Measurements from ENCODE around the gene GNAT3.

GNAT3 gene

DNA sequence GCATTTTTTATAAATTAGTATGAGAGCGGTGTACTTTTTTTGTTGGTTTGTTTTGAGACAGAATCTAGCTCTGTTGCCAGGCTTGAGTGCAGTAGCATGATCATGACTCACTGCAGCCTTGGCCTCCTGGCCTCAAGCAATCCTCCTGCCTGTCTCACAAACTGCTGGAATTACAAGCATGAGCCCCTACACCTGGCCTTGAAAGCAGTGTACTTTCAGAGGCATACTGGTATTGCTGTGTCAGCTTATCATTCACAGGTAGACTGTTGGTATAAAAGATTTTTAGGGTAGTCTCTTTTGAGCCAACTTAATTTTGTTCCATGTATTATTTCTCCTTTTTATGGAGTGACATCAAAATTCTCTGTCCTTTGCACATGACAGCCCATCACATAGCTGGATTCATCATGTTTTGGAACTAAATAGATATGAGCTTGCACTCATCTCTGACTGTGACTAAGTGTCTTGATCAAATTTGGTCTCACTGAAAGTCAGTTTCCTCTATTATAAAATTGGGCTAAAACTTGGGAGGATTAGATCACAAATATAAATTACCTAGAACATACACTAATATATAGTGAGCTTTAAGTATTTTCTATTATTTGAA lies 12.4 kb downstream of the GNAT3 start:
- no peak for DNase-seq

DNA sequence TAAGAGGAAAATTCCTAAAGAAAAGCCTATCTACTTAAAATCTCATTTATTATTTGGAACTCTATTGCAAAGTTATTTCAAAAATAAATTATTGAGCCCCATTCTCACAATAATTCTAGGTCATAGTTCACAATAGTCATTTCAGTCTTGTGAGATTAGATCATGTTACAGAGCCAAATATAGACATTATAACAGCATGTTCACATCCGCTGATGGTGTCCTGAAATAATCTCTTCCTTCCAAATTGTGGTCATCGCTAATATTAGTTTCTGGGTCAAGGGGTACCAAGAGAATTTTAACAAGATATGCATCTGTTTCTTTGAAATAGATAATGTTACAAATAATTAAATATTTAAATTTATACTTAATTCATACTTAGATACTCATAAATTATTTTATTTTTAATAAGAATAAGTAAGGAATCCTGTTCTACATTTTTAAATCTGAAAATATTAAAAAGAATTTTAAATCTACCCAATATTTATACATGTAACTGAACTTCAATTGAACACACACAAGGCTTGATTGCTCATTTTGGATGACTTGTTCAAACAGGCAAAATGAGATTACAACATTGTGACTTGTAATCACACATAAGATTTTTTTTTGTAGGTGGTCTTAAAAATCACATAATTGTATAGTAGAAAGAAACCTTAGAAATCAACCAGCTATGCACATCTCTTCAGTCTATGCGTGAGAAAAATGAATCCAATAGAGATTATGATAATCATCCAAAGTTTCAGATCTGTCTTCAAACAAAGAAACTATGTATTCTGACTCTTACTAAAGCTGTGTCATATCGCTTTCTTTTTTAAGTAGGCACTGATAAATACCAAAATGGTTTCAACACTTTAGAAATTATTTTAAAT lies 13.1 kb downstream of the GNAT3 start:
- DNase-seq, result no peak

DNA sequence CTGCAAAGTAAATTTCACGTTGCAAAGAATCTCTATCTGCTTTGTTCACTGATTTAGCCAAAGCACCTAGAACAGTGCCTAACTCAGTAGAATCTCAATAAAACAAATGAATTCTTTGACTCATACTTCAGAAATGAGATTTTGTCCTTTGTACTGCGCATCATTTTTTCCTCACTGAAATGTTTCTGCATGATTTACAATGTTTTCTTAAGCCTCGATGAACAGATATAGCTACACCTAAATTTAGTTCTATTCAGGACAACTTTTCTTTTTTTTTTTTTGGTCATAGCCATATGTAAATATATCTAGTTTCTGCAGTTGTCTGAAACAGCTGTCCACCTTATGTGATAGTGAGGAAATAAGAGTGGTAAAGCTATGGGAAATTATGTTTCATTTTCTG lies 15.3 kb downstream of the GNAT3 start:
- DNase-seq, result no peak

DNA sequence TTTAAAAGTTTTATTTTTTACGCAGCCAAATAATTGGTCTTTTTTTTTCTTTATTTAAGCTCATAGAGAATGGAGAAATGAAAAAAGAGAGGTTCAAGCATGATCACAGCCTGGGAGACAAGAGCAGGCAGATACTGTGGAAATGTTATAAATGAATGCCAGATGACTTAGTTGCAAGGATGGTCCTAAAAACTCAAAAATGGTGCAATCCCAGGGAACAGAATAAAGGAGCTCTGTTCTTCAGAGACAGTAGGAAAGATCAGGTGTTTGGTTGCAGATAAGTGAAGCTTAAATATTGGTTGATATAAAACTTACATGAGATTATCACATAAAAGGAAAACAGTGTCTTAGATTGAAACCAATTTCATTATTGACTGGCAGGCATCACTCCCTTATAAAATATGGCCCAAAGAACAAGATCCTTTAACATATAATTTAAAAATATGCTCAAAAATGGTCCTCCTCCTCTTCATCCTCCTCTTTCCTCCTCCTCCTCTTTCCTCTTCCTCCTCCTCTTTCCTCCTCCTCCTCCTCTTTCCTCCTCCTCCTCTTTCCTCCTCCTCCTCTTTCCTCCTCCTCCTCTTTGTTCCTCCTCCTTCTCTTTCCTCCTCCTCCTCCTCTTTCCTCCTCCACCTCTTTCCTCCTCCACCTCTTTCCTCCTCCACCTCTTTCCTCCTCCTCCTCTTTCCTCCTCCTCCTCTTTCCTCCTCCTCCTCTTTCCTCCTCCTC lies 18.6 kb downstream of the GNAT3 start:
- no peak for DNase-seq

DNA sequence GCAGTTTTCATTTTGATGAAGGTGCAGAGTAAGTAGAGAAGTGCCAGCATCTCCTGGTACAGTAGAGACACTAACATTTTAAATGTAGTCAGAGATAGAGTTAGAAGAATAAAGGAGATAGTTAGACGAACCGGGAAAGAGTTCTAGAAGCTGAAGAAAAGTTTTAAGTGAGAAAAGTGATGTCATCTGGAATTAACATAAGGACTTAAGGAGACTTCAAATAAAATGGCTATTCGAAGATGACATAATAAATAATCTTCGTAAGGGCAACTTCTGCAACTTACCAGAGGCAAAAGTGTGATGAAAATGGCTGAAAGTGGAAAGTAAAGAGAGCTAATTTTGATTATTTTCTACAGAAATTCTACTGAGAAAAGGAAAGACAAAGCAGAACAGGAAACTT lies 20.4 kb downstream of the GNAT3 start:
- DNase-seq, result no peak

DNA sequence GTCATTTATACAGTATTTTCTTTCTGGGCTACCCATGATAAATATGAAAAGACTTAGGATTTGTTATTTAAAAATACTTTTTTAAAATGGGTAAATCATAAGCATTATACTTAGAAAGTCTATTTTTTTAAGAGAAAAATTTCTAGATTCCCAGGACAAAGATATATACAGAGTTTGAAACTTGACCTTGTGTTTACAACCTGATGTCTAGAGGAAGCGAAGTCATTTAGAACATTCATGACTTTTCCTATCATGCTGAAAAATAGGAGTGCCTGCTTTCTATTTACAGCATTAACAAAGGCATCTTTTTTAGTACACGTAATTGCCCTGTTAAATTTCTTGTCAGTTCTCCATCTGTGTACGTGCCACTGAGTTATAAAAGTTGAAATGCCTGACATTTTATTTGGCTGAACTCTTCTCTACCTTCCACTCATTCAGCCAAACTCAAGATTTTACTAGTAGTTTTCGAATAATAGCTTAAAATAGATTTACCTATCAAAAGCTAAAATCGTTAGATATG lies 23.0 kb downstream of the GNAT3 start:
- no peak for DNase-seq

DNA sequence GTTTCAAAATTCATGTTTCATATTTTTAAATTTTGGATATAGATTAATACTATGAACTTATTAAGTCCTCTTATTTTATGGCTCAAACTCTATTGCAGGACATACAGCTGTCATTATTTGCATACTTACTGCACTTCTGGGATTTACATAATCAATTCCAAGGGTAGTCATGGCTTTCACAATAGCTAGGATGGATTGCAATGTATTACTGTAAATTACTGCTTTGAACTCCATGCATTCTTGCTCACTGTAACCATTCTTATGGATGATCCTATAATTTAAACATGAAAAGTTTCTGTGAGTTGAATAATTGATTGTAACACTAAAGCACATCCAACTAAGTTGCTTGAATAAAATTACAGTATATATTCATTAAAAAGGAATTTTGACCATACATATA lies 23.5 kb downstream of the GNAT3 start:
- DNase-seq, result no peak

DNA sequence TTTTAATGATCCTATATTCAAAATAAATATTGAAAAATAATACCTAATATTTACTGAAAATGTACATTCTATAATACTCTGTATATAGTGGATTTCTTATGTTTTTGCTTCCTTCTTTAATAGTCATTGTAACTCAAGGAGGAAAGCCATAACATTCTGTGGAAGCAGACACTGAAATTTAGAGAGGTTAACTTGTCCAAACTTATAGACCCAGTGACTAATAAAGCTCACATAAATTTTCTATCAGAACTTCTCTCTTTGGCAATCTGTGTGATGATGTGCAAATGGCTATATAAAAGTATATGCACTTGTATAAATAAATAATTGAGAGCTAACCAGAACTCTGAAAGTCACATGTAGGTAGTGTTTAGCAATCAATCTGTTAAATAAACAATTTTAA lies 26.1 kb downstream of the GNAT3 start:
- DNase-seq, result no peak

DNA sequence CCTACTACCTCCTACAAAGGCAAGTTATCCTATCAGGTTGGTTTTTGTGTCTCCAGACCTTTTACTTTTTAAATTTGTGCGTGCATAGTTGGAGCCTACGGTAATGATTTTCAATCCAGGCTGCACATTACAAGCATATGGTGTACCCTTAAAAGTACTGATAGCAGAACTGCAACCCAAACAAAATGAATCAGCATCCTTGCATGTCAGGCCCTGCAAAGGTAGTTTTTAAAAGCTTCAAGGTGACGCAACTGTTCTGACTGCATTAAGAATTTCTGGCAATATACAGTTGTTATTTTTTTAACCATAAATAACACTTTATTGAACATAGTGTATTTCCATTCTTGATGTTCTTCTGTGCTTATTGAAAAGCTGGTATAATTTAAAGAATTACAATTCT lies 28.9 kb downstream of the GNAT3 start:
- DNase-seq, result no peak

DNA sequence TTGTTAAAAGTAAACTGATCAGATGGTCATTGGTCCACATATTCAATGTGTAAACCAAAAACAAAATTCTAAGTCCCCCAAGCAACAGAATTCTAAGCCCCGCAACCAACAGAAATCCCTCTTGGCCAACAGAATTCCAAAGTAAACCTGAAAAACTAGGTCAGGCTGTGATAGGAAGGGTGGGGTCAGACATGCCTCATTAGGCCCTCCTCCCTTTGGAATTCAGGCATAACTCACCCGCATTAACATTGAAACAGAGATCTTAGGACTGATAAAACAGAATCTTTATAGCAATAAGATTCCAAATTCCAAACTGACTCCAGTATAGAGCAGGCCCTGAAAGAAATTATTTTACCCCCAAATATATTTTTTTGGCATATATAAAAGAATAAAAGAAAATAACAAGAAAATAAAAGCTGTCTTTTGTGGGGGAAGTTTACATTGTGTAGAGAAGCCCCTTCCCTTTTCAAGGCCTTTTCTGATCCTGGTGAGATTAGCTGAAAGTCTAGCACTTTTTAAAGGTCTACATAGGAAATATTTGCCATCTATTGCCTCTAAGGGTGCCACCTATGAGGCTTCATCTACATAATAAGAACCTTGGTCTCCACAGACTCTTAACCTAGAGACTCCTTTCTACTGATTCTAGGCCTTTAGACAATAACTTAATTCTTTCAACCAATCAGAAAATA lies 30.5 kb downstream of the GNAT3 start:
- peak; percentile 6 for DNase-seq

DNA sequence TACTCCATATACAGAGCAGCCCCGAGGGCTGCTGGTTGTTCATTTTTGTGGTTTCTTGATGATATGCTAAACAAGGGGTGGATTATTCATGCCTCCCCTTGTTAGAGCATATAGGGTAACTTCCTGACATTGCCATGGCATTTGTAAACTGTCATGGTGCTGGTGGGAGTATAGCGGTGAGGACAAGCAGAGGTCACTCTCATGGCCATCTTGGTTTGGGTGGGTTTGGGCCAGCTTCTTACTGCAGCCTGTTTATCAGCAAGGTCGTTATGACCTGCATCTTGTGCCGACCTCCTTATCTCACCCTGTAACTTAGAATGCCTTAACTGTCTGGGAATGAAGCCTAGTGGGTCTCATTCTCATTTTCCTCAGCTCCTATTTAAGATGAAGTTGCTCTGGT lies 31.3 kb downstream of the GNAT3 start:
- DNase-seq, result no peak

DNA sequence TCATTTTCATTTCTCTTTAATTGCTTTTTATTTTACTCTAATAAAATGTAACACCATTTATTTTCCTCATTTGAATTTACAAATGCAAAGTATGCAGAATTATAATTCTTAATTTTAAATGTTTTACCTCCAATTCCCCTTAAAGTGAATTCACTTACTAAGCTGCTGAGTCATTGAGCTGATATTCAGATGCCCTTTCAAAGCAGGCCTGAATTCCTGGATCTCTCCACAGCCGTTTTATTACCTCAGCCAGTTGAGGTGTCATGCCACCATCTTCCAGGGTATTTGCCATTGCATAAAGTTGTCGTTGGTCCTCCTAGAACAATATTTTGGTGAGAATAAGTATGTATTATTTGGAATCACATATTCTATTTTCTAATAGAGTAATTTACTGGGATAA lies 33.2 kb downstream of the GNAT3 start:
- no peak for DNase-seq

DNA sequence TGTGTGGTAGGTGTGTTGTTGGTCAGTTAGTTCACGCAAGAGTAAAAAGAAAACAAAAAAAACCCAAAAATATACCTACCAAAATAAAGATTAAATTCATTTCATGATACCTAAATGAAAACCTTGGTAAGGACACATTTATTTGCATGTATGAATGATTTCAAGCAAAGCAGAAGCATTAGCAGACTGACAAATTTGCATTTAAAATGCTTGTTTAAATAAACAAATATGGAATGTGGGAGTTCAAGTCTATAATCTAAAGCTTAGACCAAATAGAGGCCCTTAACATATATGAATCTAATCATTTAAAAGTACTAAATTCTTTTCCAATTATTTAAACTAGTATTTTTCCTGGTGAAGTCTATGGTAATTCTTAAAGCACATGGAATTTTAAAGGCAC lies 35.8 kb downstream of the GNAT3 start:
- DNase-seq, result no peak

DNA sequence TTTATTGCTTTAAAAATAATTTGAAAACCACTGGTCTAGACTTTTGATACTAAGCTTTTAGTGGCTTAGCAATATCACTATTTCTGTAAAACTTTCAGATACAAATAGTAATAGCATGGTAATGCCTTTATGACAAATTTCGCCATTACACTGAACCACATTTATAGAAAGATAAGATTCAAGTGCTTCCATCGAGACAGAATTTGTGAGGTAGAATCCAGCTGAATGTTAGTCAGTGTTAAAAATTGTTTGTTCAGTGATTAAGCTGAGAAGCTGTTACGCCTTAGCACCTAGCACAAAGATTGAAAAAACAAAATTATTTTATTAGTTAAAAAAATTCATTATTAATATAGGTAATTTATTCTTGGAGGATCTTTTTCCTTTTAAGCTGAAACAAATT lies 36.5 kb downstream of the GNAT3 start:
- DNase-seq, result no peak

DNA sequence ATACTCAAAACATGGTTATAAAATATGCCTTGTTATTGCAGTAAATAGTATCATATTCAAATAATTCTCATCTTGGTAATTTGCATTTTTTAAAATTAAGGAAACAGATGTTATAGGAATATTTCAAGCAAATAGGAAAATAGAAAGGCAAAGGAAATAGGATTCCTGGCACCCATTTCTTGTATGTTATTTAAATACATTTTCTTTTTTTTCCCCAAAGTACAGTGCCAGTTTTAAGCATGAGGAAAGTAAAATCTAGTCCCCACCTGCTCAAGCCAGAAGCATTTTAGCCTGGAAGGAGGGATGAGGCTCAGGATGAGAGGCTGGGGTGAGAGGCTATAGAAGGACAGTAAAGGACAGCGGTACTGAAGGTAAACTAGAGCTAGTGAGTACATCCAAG lies 38.1 kb downstream of the GNAT3 start:
- no peak for DNase-seq

DNA sequence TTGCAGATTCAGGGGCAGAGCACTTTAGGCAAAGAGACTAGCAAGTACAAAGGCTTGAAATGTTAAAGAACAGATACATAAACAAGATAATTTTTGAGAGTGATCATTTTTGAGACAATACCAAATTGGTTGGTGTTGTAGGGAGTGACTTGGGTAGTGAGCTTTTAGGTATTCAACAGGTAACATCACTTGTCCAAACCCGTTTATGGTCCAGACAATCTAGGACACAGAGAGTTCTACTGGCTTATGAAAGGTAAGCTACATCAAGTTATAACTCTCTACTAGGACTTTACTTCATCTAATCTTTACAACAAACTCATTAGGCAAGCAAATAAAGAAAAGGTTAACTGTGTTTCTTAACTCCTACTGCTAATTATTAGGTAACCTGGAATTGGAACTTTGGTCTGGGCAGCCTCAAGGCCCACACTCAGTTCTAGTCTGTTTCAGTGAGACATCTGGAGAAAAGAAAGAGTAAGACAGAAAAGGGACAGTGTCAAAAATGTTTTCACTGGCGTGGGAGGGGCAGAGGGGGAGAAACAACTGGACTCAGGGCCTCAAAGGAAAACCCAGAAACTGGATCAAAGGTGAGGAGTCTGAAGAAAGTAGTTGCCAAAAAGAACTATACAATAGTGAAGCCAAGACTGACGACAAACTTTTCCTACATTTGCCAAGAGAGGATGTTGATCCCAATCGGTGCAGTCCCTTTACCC lies 39.2 kb downstream of the GNAT3 start:
- DNase-seq, result no peak

DNA sequence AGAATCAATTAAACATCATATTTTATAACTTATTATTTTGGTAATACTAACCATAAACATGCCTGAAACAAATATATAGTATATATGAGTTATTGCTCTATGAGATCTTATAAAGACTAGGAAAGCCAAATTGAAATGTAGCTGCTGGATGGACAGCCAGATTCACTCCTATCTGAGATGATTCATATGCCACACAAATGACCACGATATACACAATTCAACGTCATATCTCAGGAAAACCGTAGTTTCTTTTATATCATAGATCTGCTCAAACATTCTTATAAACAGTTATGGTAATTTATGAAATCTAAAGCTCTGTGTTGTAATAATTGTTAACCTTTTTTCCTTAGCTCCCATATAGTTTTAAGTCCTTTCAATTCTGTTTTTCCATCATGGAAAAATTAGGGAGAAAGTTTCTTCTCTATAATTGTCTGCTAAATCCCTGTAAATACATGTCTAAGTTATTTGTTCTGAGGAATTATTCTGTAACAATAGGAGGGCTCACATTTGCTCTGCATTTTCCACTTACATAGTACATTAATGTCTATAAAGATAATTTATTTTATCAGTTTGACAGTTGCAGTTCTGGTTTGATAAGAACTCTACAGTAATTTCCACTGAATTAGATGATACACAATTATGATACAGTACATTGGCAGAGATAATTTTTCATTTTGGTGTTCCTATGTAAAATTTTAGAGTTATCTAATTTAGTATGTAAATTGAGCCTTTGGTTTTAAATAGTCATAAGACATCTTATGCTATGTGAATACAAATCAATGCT lies 42.7 kb downstream of the GNAT3 start:
- DNase-seq, result no peak

DNA sequence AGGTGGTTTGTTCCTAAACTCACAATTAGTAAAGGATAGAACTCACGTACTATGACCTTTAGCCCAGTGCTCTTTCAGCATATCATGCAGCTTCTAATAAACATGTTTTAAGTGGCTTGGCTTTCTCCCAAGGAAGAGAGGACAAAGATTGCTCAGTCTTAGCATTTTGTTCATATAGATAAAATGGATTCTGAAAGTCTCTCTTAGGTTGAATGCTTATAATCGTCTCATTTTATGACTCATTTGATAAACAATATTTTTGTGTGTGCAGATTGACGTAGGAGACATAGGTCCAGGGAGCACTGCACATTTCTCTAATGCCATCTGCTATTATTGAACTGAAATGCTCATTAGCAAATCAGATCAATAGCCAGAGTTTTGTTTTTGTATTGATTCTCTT lies 44.8 kb downstream of the GNAT3 start:
- DNase-seq, result no peak

DNA sequence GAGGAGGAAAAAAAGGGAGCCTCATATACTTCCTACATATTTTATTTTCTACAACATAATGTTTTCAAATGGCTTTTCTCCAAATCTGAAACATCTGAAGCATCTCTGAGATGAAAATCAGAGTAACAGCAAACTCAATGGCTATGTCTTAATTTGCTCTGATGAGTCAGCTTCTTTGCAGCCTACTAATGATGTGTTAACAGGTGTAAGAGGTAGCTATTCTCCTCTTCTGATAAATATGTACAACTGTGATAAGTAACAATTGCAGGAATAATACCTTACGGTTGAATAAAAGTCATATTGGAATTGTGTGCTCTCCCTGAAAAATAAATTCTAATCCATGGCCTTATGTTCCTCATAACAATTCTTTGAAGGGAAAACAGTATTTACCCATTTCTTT lies 45.2 kb downstream of the GNAT3 start:
- DNase-seq, result no peak

DNA sequence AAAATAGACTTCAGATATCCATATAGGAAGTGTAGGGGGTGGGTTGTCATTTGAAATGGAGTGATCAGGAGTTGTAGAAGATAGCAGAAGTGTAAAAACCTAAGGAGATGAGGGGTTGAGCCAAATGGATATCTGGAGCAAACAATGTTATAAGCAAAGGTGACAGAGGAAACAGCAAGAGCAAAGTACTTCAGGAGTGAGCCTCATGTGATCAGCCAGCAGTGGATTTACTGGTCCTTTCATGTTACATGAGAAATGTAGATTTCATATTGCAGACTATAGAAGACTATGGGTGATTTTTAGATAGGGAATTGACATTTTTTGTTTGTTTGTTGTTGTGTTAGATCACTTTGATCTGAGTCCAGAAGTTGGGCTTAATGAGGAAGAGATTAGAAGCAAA lies 47.7 kb downstream of the GNAT3 start:
- DNase-seq, result no peak

DNA sequence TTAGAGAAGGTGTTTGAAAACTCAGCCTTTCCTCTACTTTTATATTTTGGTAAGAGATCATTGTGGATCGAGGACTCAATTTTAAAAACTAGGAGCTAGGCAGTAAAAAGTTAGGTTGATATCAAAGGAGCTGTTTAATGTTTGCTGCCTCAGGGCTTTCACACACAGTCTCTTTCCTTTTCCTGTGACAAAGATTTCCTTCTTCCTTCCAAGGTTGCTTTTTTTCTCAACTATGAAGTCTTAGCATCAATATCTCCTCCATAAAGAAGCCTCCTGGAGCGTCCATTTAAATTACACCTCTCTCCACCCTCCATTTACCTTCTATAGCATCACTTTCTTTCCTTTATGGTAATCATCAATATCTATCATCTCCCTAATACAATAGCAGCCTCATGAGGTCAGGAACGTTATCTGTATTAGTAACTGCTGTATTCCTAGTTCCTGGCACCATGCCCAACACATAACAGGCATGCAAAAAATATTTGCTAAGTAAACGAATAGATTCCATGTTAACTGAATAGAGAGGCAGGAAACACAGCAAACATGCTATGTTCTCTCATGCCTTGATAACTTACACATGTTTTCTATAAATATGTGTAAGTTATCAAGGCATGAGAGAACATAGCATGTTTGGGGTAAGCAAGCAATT lies 48.5 kb downstream of the GNAT3 start:
- DNase-seq, result no peak
